Endometrium (tissue), 2 donors: ENCODE measurements around the gene TTYH3.

ENCODE experiments used
- FAIRE-seq: peaks from 2 replicates; lab custom pipeline; 2012; peaks lifted over from hg19 to GRCh38; lab: Jason Lieb, UNC
- donor health status: control.
- donor health status: control.

TTYH3 gene

GRCh38 chr7:2635148-2635668 is 3.4 kb downstream of the TTYH3 start:
- FAIRE-seq, result no peak

- FAIRE-seq, result no peak
These were observed 4.3 kb downstream of the TTYH3 start for GRCh38 chr7:2635810-2636701.

DNA sequence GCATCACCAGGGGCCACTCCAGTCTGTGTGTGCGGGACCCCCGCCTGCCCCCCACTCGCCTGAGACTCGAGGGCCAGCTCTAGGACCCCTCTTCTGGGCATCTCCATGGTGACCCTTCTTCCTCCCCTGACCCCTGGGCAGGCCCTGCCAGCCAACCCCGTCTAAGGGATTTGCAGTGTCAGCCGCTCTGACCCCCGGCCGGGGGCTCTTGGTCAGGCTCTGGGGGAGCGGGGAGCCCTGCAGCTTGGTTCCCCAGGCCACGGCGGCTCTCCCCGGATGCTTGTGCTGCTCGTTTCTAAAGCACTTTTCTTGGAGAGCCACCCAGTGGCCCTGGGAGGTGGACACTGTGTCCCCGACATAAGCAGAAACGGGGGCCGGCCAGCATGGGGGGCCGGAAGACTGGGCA is 5.3 kb downstream of the TTYH3 start:
- FAIRE-seq, result no peak

DNA sequence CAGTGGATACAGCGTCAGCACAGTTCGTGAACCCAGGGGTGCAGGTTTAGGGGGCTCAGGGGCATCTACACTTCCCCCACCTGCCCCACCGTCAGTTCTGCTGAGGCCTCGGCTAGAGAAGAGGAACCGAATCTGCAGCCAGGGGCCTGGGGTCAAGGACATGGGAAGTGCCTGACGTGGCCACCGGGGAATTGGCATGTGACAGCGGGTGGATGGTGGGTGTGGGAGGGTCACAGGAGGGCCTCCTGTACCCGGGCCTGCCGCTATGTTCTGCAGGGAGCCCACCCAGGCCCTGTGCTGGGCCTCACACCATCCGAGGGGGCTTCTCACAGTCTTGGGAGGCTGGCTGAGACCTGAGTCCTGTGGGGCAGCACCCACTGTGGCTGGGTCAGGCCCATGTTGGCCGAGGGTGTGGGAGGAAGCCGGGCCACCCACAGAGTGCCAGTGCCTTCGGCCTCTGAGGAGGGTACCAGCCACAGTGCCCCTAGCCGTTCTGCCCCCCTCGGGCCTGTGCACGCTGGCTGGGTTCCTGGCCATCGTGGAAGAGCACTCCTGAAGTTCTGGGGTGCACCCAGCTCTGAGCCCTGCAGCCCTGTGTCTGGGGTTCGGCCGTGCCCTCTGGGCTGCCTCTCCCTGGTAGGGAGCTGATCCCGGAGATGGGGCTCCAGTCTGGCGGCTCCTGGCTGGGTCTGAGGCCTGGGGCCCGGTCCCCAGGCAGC is 5.9 kb downstream of the TTYH3 start:
- no peak for FAIRE-seq

DNA sequence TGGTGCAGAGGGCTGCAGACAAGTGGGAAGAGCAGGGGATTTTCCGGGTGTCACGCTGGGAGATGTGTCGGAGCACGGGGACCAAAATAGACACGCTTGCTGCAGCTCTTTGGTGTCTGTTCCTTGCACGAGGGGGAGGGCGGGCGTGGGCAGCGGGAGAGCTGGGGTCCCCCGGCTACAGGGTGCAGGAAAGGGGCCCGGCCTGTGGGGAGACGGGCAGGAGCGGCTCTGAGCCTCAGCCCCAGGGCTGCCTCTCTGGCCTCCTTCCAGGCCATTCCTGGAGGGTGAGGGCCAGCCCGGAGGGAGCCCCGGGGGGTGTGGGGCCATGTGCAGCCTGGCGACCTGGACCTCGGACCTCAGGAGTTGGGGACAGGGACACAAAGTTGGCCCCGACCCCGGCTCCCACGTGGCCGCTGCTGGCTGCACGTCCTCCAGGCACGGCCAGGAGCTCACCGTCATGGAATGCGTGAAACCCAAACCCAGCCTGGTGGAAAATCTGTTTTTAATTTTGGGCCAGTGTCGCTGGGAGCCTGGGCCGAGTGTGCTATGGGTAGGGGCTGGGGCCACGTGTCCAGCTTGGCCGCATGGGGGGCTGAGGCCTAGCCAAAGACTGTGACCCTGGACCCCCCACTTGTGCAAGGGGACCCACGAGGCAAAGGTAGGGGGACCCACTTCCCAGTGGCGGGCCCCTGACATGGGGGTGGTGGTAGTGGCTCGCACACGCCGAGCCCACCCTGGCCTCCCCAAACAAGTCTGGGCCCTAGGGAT is 6.6 kb downstream of the TTYH3 start:
- no peak for FAIRE-seq

DNA sequence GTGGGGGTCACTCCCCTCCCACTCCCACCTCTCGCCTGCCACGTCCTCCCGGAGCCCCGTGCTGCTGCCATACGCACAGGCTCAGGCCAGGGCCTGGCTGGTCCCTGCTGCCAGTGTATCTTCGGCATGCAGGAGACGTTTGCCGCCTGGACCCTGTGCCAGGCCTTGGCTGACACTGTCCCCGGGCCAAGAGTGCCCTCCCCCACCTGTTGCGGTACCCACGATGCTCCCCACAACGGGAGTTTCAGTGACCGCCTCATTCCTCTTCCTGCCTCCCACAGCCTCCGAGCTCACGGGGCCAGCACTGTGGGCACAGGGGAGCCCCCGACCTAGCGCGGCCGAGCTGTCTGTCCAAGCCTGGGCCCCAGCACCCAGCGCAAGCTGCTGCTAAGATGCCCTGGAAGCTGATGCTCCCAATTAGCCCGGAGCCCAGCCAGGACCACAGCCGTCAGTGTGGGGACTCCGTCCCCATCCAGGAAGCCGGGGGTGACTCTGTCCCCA is 7.4 kb downstream of the TTYH3 start:
- no peak for FAIRE-seq

DNA sequence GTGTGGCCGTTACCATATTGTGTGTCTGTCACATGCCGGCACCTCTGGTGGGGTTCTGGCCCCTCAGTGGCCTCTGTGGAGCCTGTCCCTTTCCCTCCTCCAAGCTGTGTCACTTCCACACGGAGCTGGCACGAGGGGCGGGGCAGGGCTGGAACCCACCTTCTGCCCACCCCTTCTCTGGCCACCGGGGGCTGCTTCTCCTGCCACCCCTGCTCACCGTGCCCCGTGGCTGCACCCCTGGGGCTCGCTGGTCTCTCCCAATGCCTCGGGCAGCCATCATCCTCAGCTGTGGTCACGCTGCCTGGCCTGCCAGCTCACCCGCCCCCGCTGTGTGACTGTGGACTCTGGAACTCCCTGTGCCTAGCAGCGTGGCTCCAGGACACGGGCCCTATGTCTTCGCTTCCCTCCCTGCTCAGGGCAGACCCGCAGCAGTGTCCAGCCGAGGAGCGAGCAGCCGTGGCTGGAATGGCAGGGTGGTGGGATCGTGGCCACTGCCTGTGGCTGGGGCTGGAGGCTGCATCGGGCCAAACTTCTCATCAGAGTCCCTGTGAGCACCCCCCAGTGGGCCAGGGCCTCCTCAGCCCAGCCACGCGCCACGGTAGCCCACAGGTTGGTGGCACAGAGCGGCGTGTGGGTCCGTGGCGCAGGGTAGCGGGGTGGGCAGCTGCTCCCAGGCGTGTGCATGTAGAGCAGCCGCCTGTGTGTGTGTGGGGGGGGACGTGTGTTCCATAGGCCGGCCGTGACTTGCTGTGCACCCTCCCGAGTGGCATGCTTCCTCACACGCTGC is 8.1 kb downstream of the TTYH3 start:
- no peak for FAIRE-seq

- FAIRE-seq, result no peak
These were observed 8.7 kb downstream of the TTYH3 start for GRCh38 chr7:2640482-2640830.

DNA sequence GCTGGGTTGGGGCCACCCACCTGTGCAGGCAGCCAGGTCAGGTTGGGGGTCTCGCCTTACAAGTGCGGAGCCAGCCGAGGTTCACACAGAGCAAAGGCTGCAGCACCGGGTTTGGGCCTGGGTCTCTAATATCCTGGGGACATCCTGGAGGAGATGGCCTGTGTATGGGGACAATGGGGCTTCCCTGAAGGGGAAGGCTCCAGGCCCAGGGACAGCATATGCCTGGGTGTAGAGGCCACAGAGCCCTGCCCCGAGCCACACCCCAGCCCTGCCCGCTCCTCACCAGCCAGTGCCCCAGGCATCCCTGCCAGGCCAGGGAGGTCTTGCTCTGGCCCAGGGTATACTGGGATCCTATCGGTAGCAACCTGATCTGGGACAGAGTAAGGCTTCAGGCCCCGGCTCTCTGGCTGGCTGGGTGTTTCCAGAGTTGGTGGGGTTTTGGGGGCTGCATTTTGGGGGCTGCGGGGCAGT is 9.1 kb downstream of the TTYH3 start:
- no peak for FAIRE-seq

DNA sequence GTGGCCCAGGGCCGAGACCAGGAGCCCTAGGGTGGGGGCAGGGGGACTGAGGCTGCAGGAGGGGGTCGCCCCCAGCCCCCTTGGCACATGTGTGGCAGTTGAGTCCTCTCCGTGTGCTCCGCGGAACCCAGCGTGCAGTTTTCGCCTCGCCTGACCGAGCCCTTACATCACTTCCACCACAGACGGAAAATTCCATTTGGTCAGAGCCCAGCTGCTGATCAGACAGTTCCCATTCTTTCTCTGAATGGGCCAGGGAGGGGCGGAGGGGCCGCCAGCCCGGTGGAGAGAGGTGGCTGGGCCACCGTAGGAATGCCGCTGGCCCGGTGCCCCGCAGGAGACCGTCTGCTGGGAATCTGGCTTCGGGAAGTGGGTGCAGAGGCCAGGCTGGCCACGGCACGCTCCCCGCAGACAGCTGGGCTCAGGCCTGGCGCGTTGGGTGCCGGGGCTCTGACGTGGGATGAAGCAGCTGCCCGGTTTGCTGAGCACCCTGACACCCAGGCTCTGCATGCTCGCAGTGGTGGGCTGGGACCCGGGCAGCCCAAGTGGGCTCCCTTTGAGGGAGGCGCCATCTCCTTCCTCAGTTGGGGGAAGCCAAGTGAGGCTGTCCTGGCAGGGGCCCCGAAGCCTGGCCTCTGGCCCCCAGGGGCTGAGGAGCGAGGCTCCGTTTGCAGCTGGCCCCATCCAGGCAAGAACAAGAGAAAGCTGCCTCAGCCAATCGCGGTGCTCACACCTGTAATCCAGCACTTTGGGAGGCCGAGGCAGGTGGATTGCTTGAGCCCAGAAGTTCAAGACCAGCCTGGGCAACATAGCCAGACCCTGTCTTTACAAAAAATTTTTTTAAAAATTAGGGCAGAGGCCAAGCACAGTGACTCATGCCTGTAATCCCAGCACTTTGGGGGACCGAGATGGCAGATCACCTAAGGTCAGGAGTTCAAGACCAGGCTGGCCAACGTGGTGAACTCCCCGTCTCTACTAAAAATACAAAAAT is 9.9 kb downstream of the TTYH3 start:
- peak; percentile 35 for FAIRE-seq

DNA sequence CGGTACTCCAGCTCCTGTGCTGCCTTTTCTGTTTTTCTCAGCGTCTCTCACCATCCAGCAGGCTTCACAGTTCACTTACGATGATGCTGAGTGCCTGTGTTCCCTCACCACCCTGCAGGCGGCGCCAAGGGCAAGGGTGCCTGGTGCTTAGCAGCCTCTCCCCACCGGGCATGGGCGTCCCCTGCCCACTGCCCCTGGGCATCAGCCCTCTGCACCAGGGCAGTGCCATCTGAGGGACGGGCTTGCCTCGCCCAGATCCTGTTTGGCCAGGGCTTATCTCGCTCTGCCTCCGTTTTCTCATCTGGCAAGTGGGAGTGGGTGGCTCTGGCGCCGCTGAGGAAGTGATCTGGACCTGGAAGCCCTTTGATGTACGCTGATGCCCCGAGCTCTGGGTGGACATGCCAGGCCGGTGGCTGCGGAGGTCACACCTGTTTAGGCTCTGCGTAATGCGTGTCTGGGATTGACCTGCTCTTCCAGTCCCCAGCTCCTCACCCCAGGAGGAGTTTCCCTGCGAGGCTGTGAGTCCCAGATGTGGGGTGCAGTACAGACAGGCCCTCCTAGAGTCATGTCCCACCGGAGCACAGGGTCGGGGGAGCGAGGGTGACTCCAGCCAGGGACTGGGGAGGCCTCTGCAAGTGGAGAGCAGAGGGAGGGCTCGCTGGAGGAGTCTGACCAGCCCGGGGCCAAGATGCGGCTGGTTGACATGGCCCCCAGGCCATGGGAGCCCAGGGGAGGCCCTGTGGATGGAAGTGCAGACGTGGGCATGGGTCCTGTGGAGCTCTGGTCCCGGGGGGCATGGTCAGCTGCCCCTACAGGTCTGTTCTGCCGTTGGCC is 11.8 kb downstream of the TTYH3 start:
- no peak for FAIRE-seq

DNA sequence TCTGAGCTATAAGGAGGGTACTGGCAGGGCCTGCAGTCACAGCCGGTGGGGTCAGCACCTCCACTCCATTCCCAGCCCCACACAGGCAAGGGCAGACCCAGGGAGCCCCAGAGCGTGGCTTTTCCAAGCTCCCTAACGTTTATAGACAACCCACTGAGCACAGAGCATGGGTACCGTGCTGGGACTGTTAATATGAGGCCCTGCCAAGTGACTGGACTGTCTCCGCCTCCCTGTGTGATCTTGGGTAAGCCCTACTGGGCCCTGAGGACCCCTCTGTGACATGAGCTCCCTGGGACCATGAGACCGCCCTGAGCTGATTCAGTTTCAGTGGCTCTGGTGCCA is 12.4 kb downstream of the TTYH3 start:
- no peak for FAIRE-seq

DNA sequence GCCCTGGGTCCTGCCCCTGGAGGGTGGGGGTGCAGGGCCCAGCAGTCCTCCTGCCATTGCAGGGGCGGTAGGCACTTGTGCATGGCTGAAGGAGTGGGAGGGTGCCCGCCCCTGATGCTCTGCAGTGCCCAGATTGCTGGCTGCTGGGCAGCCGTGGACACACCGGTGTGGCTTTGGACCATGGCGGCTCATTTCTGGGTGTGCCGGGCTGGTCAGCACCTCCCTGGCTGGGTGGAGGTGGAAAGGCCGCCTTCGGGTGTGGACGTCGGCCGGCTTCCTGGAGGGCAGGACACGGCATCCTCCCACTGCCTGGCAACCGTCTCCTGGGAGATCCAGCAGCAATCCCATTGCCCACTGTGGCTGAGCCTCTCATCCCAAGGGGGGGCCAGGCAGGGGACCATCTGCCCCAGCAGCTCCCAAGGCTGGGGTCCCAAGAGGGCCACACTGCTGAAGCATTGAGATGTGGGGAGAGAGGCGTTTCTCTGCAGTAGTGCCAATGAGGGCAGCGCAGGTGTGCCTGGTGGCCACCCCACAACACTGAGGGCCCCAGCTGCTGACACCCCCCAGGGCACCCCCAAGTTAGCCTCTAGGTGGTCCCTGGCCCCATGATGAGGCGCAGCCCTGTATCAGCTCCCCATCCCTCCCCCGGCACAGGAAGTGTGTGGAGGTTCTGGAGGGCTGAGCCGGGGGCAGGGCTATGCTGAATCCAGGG is 12.9 kb downstream of the TTYH3 start:
- no peak for FAIRE-seq

- FAIRE-seq, result no peak
These were observed 13.6 kb downstream of the TTYH3 start for GRCh38 chr7:2645274-2645868.

DNA sequence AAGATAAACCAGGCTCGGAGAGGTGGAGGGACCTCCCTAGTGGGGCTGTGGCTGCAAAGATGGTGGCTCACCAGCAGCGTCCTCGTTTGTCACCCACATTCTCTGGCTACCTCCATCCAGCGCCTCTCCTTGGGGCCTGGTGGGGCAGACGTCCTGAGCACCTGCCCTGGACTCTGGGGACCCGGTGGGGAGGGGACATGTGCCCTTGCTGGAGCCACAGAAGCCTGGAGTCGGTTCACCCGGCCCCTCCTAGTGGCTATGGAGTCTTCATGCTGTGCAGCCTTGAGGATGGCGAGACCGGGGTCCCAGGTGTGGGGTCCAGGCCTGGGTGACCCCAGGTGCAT is 14.5 kb downstream of the TTYH3 start:
- FAIRE-seq, result no peak

DNA sequence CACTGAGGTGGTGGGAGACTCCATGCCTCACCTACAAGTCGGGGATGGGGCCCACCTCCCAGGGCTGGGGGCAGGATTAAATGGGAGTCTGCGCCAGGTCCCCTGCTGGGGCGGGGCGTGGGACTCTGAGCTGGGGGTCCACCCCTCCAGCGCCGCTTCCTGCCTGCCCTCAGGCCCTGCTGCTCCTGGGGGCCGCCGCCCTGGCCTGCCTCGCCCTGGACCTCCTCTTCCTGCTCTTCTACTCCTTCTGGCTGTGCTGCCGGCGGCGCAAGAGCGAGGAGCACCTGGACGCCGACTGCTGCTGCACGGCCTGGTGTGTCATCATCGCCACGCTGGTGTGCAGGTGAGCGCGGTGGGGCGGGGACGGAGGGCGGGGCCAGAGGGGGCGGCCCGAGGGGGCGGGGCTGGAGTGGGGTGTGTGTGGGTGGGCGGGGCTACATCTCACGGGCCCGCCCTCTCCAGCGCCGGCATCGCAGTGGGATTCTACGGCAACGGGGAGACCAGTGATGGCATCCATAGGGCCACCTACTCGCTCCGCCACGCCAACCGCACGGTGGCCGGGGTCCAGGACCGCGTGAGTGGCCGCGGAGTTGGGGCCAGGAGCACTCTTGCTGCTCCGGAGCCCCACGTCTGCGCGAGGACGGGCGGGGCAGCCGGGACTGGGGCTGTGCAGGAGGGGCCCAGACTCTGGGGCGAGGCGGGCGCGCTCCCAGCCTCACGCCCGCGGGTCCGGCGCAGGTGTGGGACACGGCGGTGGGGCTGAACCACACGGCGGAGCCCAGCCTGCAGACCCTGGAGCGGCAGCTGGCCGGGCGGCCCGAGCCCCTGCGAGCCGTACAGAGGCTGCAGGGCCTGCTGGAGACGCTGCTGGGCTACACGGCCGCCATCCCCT is 15.1 kb downstream of the TTYH3 start:
- FAIRE-seq, result no peak

- no peak for FAIRE-seq
These were observed 15.9 kb downstream of the TTYH3 start for GRCh38 chr7:2647594-2648172.
